GM21381 (cell line): ENCODE results near the gene TECPR2.

Experiments
- ATAC-seq: cut with Tn5 transposase; IDR thresholded peaks from one replicate; pipeline ENCODE4 v1.9.1; 2021; ENCODE audit warnings: mild to moderate bottlenecking, moderate library complexity; ENCODE audit not compliant: unreplicated experiment

Gene TECPR2

GRCh38 chr14:102461490-102462338 lies 99.0 kb downstream of the TECPR2 start:
- ATAC-seq: no peak

GRCh38 chr14:102462391-102462790 lies 99.7 kb downstream of the TECPR2 start:
- ATAC-seq: no peak

- ATAC-seq: no peak
These were observed 101.3 kb downstream of the TECPR2 start for GRCh38 chr14:102464006-102464405.

GRCh38 chr14:102464846-102465341 lies 102.2 kb downstream of the TECPR2 start:
- no peak for ATAC-seq

GRCh38 chr14:102469261-102469660 lies 106.5 kb downstream of the TECPR2 start:
- ATAC-seq: no peak

- ATAC-seq: no peak
These were observed 109.4 kb downstream of the TECPR2 start for GRCh38 chr14:102471921-102472790.

- no peak for ATAC-seq
These were observed 110.0 kb downstream of the TECPR2 start for GRCh38 chr14:102472791-102473150.

GRCh38 chr14:102473559-102473958 lies 110.8 kb downstream of the TECPR2 start:
- ATAC-seq: no peak

- no peak for ATAC-seq
These were observed 112.2 kb downstream of the TECPR2 start for GRCh38 chr14:102474934-102475333.

- ATAC-seq: no peak
These were observed 116.4 kb downstream of the TECPR2 start for GRCh38 chr14:102479107-102479506.

- ATAC-seq: no peak
These were observed 117.0 kb downstream of the TECPR2 start for GRCh38 chr14:102479777-102480176.

- no peak for ATAC-seq
These were observed 118.6 kb downstream of the TECPR2 start for GRCh38 chr14:102481371-102481770.

GRCh38 chr14:102481791-102482238 lies 119.1 kb downstream of the TECPR2 start:
- no peak for ATAC-seq

- no peak for ATAC-seq
These were observed 121.6 kb downstream of the TECPR2 start for GRCh38 chr14:102484316-102484715.

- ATAC-seq: no peak
These were observed 123.2 kb downstream of the TECPR2 start for GRCh38 chr14:102485693-102486512.

GRCh38 chr14:102486513-102487203 lies 123.9 kb downstream of the TECPR2 start:
- ATAC-seq: no peak

GRCh38 chr14:102487204-102487577 lies 124.5 kb downstream of the TECPR2 start:
- no peak for ATAC-seq

GRCh38 chr14:102490456-102490855 lies 127.7 kb downstream of the TECPR2 start:
- no peak for ATAC-seq

GRCh38 chr14:102491366-102491765 lies 128.6 kb downstream of the TECPR2 start:
- ATAC-seq: no peak
